HG02642 (cell line): ENCODE results near the gene KLF1.
"Not testable (repeated sequence)": the region's sequence is repeated elsewhere in the genome, so short reads cannot be mapped to it uniquely, and the experiment has no call there.

ENCODE experiments used
- ATAC-seq: cut with Tn5 transposase; IDR thresholded peaks from one replicate; pipeline ENCODE4 v1.9.1; 2021; ENCODE audit warnings: mild to moderate bottlenecking; ENCODE audit not compliant: unreplicated experiment, poor library complexity

The KLF1 gene

DNA sequence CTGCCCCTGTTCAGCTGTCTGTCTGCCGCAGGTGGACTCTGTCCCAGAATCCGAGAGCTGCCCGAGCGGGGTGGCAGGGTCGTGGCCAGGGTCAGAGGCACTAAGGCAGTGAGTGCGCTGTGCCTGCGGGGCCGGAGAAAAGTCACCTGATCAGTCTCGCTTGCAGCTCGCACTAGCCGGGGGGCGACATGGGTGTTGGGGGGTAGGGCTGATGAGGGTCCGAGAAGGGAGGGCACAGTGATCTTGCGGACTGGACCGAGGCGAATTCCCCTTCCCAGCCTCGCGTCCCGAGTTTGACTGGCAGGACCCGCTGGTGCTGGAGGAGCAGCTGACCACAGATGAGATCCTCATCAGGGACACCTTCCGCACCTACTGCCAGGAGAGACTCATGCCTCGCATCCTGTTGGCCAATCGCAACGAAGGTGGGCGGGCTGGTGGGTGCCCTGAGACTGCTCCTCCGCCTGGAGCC, 4.6 kb upstream of the KLF1 start:
- ATAC-seq = peak; percentile 4

DNA sequence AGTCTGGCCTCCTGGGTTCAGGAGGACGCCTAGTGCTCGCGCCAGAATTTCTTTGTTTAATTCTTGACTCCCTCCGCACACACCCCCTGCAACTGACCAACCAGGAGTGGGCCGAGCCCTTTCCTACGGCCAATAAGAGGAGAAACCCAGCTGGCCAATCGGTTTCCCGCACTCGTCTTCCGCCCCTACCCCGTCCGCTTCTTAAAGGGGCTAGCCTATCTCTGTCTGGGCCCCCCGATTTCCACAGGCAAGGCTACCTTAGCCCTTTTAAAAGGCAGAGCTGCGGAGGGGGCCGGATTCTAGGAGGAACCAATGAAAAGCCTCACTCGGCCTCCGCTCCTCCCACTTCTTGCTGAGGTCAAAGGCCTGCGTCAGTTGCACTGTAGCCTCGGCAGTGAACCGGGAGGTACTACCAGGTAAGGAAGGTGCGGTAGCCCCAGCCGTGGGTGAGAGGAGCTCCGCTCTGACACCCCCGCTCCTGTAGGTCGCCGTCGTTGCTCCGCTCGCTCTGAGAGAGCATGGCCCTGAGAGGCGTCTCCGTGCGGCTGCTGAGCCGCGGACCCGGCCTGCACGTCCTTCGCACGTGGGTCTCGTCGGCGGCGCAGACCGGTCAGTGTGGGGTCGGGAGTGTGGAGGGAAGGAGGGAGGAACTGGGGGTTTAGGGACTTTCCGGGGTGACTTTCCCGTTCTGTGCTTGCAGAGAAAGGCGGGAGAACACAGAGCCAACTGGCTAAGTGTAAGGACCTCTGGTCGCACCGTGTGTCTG, 4.0 kb upstream of the KLF1 start, which contains the start of gene GCDH:
TSS of gene GCDH (plus strand) at position 374 of the 766 bp plus-strand sequence. CDS start at position 519, 145 bp downstream.
- ATAC-seq = peak; percentile 93

DNA sequence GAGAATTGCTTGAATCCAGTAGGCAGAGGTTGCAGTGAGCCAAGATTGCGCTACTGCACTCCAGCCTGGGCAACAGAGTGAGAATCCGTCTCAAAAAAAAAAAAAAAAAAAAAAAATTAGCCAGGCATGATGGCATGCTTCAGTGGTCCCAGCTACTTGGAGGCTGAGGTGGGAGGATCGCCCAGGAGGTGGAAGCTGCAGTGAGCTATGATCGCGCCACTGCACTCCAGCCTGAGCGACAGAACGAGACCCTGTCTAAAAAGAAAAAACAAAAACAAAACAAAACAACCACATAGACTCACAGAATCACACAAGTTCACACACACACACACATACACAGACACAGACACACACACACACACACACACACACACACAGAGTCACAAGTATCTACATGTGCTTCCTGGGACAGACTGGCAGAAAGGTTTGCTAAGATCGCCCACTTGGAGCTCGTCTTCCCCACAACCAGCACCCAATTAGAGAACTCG, 3.3 kb upstream of the KLF1 start:
- ATAC-seq = not testable (repeated sequence)

DNA sequence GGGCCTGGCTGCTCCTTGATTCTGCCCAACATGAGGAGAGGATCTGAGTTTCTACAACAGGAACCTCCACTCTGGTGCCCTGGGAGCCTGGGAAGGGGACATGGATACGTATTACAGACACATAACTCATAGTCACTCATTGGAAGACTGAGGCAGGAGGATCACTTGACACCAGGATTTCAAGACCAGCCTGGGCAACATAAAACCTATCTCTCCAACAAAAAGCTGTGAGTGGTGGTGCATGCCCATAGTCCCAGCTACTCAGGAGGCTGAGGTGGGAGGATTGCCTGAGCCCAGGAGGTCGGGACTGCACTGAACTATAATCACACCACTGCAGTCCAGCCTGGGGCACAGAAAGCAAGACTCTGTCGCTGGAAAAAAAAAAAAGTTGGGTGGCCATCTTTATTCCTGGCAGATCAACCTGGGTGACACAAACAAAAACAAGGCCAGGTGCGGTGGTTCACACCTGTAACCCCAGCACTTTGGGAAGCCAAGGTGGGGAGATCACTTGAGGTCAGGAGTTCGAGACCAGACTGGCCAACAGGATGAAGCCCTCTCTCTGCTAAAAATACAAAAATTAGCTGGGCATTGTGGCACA, 1.1 kb upstream of the KLF1 start:
- no peak for ATAC-seq

DNA sequence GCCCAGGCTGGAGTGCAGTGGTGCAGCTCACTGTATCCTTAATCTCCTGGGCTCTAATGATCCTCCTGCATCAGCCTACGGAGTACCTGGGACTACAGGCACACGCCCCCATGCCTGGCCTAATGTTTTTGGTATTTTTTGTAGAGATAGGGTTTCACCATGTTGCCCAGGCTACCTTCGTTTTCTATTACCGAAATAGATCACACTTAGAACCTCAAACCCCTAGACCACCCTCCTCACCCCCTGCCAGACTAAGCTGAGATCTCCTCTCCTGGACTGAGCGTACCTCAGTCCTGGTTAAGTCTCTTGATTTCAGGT, 391 bp downstream of the KLF1 start:
- no peak for ATAC-seq

DNA sequence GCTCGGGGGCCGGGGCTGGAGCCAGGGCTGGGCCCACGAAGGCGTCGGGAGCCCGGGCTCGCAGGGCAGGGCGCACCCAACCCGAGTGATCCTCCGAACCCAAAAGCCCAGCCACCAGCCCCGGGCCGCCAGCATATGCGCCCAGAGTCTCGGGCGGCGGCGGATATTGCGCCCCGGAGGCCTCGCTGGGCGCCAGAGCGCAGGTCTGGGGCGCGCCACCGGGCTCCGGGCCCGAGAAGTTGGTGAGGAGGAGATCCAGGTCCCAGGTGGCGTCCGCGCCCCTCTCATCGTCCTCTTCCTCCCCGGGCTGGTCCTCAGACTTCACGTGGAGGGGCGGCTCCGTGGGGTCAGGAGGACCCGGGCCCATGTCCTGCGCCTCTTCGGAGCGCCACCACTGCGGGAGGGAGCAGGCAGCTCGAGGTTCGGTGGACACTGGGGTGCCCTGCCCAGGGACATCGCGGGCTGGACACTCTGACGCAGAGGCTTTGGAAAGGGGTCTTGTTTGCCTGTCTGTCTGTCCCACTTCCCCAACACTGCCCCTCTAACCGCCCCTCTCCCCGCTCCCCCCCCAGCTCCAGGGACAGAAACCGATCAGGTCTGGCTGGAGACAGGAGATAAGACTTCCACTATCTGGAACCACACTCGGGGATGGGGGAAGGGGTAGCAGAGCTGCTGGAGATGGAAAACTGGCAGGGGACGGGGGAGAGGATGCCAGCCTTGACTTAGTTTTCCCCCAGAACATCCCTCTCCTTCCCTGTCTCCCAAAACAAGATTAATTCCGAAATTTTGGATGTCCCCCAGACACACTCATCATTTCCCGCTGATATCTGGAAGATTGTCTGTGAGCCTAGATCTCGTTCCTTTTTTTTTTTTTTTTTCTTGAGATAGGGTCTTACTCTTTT, 1.0 kb downstream of the KLF1 start:
- no peak for ATAC-seq

DNA sequence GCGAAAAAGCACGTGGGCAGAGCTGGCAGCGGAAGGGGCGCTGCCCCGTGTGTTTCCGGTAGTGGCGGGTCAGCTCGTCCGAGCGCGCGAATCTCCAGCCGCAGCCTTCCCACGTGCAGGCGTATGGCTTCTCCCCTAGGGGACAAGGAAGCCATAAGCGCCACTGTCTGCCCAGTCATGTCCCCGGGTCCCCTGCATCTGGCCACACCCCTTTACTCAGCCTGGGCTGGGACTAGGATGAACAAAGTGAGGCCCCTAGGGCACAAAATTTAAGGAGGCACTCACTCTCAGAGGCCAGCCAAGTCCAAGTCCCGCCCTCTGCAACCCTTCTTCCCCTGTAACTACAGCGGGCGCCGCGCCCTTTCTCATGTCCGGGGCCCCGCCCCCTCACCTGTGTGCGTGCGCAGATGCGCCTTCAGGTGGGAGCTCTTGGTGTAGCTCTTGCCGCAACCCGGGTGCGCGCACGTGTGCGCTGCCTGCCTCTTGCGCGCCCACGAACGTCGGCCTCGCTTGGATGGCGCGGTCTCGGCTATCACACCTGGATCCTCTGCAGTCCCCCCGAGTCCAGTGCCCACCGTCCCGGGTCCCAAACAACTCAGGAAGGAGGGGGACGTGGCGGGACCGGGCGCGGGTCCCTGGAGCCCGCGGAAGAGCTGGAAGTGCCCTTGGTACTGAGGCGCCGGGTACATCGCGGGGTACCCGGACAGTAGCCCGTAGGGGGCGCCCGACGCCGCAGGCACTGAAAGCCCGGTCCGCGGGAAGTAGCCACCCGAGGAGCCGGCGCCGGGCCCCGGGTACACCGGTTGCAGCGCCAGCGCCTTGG, 1.9 kb downstream of the KLF1 start:
- ATAC-seq = no peak

DNA sequence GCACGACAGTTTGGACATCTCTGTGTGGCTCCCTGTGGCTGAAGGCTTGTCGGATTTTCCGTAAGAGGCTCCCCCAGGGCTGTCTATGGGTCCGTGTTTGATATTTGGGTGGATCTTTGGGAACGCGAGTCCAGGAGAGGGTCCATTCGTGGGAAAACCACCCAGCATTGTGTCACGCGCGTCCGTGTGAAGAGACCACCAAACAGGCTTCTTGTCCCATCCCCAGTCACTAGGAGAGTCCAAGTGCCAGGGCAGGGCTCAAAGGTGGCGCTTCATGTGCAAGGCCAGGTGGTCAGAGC, 2.4 kb downstream of the KLF1 start:
- no peak for ATAC-seq

DNA sequence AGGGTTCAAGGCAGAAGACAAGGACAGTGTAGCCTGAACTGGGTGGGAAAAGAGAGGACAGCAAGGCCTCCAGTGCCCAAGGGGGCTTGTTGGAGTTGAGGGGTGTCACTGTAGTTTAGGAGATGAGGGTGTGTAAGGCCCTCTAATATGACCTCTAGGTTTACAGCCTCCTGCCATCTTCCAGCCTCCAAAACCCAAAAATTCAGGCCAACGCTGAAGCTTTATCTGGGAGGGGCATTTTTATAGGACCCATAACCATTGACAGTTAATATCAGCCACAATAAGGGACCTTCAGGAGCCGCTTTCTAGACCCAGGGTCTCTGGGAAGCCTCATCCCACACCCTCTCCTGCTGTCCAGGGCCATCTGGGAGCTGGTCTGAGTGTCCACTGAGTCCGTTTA, 2.8 kb downstream of the KLF1 start:
- no peak for ATAC-seq

DNA sequence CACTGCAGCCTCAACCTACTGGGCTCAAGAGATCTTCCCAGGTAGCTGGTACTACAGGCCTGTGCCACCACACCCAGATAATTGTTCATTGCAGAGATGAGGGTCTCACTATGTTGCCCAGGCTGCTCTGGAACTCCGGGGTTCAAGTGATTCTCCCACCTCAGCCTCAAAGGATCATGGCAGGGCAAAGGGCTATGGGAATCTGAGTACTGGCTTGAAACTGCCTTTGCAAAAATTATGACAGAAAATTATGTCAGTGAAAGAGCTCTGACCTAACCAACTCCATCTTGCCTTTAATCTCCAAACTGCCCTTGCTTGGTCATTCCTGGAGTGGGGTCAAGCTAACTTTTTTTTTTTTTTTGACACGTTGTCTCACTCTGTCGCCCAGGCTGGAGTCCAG, 4.4 kb downstream of the KLF1 start:
- no peak for ATAC-seq

DNA sequence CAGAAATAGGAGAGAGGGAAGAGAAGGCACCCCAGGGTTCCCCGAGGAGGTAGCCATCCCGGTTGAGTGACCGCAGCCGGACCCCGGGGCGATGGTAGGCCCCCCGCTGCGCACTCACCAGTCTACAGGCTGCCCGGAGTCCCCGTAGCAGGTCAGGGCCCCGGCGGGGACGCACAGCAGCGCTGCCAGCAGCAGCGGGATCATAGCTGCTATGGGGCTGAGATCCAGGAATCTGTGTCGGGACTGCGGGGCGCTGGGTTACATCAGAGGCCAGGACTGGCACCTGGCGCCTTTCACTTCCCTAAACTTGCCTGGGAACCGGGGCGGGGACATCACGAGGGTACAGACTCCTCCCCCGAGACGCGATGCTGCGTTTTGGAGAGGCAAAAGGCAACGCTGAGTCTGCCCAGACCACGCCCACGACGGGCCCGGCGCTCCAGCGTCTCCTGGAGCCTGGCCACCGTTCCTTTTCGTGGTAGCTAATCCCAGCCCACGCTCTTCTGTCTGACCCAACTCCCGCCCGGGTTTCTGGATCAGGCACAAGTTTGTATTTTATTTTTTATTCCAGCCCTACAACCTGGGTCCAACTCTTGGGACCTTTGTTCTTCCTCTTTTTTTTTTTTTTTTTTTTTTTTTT, 5.7 kb downstream of the KLF1 start, which contains the start of gene DNASE2:
TSS of gene DNASE2 (minus strand) at position 278 of the 637 bp plus-strand sequence. CDS start at position 204, 74 bp downstream.
- peak; percentile 92 for ATAC-seq

DNA sequence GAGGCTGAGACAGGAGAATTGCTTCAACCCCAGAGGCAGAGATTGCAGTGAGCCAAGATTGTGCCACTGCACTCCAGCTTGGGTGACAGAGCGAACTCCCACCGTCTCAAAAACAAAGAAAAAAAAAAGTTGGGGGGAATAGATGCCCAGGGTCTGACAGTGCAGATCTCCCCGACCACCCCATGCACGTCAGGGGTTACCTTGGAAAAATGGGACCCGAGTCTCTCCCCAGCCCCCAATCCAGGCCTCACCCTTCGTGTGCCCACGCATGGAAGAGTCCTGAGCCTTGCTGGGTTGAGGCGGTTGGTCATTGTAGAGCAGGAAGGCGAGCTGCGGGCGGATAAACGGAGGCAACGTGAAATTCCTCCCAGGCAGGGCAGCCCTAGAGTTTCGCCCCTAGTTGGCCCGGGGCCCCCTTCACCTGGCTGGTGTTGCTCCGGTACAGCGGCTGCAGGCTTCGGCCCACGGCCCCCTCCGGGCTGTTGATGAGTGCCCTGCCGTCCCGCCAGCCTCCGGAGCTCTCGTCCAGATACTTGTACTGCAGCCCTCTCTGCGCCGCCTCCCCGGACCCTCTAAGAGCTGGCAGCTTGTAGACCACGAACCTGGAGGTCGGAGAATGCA, 6.3 kb downstream of the KLF1 start:
- peak; percentile 16 for ATAC-seq

DNA sequence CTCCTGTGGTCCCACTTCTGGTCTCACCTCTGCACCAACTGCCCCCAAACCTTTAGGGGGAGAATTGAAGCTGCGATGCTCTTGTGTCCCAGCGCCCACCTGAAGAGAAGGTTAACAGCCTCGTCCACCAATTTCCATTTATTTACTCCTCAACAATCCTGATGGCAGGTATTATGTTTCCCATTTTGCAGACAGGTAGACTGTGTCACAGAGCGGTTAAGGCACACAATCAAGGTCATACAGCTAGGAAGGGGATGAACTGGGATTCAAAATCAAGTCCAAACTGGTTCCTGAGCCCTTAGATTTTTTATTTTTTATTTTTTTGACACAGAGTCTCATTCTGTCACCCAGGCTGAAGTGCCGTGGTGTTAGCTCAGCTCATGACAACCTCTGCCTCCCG, 11.9 kb downstream of the KLF1 start:
- ATAC-seq = no peak

DNA sequence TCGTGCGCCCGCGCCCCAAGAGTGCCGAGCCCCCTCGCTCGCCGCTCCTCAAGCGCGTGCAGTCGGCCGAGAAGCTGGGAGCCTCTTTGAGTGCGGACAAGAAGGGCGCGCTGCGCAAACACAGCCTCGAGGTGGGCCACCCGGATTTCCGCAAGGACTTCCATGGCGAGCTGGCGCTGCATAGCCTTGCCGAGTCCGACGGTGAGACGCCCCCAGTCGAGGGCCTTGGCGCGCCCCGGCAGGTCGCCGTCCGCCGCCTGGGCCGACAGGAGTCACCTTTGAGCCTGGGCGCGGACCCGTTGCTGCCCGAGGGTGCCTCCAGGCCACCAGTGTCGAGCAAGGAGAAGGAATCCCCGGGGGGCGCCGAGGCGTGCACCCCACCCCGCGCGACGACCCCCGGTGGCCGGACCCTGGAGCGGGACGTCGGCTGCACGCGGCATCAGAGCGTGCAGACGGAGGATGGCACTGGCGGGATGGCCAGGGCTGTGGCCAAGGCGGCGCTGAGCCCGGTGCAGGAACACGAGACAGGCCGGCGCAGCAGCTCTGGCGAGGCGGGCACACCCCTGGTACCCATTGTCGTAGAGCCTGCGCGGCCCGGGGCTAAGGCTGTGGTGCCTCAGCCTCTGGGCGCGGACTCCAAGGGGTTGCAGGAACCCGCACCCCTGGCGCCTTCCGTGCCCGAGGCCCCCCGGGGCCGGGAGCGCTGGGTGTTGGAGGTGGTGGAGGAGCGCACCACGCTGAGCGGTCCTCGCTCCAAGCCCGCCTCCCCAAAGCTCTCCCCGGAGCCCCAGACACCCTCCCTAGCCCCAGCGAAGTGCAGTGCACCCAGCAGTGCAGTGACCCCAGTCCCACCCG, 12.9 kb downstream of the KLF1 start:
- ATAC-seq = no peak

DNA sequence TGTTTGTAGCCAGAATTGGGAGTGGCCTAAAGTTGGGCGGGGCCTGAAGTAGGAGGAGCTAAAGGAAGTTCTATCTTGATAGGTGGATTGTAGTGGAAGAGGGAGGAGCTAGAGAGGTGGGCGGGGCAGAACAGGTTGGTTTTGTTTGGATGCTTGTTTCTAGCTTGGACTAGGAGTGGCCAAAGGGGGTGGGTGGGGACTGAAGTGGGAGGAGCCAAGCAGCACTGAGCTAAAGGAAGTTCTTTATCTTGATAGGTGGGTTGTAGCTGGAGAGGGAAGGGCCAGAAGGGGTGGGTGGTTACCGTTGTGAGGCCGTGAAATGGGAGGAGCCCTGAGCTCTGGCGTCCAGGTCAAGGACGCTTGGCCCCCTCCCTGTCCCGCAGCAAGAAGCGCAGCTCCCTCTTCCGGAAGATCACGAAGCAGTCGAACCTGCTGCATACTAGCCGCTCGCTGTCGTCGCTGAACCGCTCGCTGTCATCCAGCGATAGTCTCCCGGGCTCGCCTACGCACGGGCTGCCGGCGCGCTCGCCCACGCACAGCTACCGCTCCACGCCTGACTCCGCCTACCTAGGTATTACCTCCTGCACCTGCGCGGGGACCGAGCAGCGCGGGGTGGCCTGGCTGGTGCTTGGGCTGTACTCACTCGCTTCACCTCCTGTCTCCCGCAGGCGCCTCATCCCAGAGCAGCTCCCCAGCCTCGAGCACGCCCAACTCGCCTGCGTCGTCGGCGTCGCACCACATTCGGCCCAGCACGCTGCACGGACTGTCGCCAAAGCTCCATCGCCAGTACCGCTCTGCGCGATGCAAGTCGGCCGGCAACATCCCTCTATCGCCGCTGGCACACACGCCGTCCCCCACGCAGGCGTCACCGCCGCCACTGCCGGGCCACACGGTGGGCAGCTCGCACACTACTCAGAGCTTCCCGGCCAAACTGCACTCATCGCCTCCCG, 13.8 kb downstream of the KLF1 start:
- ATAC-seq = no peak

DNA sequence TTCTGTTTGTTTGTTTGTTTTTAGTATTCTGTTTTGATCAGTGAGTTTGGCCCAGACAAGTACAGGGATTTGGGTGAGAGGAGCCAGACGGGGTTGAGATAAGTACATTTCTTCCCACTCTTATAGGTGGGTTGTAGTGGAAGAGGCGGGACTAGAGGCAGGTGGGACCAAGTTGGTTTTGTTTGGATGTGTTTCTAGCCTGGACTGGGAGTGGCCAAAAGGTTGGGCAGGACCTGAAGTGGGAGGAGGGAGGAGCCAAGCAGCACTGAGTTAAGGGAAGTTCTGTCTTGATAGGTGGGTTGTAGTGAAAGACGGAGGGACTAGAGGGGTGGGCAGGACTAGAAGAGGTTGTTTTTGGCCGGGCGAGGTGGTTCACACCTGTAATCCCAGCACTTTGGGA, 14.7 kb downstream of the KLF1 start:
- no peak for ATAC-seq

DNA sequence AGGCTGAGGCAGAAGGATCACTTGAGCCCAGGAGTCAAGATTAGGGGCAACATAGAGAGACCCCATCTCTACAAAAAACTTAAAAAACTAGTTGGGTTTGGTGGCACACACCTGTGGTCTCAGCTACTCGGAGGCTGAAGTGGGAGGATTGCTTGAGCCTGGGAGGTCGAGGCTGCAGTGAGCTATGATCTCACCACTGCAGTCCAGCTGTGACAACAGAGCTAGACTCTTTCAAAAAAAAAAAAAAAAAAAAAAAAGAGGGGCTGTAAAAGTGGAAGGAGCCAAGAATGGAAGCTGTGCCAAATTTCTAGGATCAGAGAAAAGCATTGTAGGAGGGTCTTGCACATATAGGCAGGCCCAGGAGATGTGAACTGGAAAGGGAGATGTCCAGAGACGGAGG, 15.3 kb downstream of the KLF1 start:
- no peak for ATAC-seq
